ENCODE results near the gene RIPK4.

DNA sequence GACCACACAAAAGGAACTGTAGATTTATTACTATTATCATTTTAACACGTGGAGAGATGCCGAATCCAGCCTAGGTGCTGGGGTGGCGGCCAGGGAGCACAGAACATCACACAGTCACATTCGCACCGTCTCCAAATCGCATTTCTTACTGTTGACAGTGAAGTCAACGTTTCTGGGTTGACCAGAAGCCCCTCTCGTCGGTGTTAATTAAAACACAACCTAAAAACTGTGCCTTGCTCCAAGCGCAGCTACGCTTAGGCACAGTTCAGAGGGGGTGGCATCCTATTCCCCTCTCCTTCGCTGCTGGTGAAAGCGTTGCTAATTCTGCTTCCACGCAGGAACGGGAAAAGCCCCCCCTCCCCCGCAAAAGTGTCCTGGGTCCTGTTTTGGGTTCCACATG, 4.1 kb downstream of the RIPK4 start:
- TF ChIP-seq, protein P1, sequence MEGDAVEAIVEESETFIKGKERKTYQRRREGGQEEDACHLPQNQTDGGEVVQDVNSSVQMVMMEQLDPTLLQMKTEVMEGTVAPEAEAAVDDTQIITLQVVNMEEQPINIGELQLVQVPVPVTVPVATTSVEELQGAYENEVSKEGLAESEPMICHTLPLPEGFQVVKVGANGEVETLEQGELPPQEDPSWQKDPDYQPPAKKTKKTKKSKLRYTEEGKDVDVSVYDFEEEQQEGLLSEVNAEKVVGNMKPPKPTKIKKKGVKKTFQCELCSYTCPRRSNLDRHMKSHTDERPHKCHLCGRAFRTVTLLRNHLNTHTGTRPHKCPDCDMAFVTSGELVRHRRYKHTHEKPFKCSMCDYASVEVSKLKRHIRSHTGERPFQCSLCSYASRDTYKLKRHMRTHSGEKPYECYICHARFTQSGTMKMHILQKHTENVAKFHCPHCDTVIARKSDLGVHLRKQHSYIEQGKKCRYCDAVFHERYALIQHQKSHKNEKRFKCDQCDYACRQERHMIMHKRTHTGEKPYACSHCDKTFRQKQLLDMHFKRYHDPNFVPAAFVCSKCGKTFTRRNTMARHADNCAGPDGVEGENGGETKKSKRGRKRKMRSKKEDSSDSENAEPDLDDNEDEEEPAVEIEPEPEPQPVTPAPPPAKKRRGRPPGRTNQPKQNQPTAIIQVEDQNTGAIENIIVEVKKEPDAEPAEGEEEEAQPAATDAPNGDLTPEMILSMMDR (conservative IDR thresholded peaks at IDR 0.05; ENCODE audit: low read depth, low read length), result no peak
- no peak for TF ChIP-seq EZH2phosphoT487 (IDR thresholded peaks at IDR 0.05; ENCODE audit: borderline replicate concordance, low read length)
